ENCODE measurements around the gene FOXS1.
"Not testable (repeated sequence)": the region's sequence is repeated elsewhere in the genome, so short reads cannot be mapped to it uniquely, and the experiment has no call there.

Gene FOXS1

GRCh38 chr20:31817461-31817860, 27.9 kb downstream of the FOXS1 start:
- Histone ChIP-seq H3K27ac (ENCODE audit: low read length) (no peak overlapping the region), H3K4me3 (ENCODE audit: low read length) (no peak overlapping the region), H3K9ac (ENCODE audit: low read length) (no peak overlapping the region), H3K27me3 (replicated peaks; ENCODE audit: insufficient read depth, low read length) (no peaks in the 10 kb centered on the region; the same call in 1 of the 2 replicates), H3K4me1 (ENCODE audit: low read length) (no peaks in the 10 kb centered on the region), H3K4me2 (ENCODE audit: low read depth, low read length) (no peak overlapping the region), H3K9me2 (replicated peaks; ENCODE audit: insufficient read depth, low read length) (no peaks in the 10 kb centered on the region), H4K20me1 (ENCODE audit: insufficient read depth, low read length) (no peaks in the 10 kb centered on the region), H3K79me2 (ENCODE audit: low read length) (no peaks in the 10 kb centered on the region), H3K36me3 (replicated peaks; ENCODE audit: insufficient read depth, low read length) (no peaks in the 10 kb centered on the region), H3K9me3 (replicated peaks; ENCODE audit: insufficient read depth, low read length) (no peaks in the 10 kb centered on the region), H2AFZ (ENCODE audit: low read length) (no peak overlapping the region), H3F3A (ENCODE audit: insufficient read depth, low read length) (no peaks in the 10 kb centered on the region)
- TF ChIP-seq, protein P1, sequence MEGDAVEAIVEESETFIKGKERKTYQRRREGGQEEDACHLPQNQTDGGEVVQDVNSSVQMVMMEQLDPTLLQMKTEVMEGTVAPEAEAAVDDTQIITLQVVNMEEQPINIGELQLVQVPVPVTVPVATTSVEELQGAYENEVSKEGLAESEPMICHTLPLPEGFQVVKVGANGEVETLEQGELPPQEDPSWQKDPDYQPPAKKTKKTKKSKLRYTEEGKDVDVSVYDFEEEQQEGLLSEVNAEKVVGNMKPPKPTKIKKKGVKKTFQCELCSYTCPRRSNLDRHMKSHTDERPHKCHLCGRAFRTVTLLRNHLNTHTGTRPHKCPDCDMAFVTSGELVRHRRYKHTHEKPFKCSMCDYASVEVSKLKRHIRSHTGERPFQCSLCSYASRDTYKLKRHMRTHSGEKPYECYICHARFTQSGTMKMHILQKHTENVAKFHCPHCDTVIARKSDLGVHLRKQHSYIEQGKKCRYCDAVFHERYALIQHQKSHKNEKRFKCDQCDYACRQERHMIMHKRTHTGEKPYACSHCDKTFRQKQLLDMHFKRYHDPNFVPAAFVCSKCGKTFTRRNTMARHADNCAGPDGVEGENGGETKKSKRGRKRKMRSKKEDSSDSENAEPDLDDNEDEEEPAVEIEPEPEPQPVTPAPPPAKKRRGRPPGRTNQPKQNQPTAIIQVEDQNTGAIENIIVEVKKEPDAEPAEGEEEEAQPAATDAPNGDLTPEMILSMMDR (IDR thresholded peaks at IDR 0.05; ENCODE audit: low read length): no peak
- no peak for TF ChIP-seq EZH2phosphoT487 (IDR thresholded peaks at IDR 0.05; ENCODE audit: low read length)
- no peak for TF ChIP-seq EZH2 (optimal IDR thresholded peaks at IDR 0.05; ENCODE audit: low read depth, low read length)
- DNase-seq: no peak

DNA sequence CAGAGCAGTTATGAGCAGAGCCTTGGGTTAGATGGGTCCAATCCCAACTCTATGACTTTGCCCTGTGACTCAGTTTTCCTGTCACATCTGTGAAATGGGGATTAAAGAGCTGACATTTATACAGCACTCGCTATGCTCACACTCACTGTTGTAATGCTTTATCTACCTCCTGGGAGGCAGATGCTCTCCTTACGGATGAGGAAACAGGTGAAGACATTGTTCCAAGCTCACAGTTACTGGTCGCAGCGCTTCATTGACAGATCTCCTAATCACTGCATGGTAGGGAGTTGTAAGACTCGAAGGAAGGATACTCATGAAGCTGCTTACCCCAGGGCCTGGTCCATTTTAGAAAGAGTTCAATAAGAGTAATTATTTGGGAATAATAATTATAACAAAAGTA, 29.2 kb downstream of the FOXS1 start:
- Histone ChIP-seq H3K27me3 (replicated peaks; ENCODE audit: insufficient read depth, low read length) (no peaks in the 10 kb centered on the region; the same call in 1 of the 2 replicates), H3K9me3 (replicated peaks; ENCODE audit: insufficient read depth, low read length) (no peaks in the 10 kb centered on the region), H3K9ac (ENCODE audit: low read length) (no peak overlapping the region), H2AFZ (ENCODE audit: low read length) (no peak overlapping the region), H4K20me1 (ENCODE audit: insufficient read depth, low read length) (no peaks in the 10 kb centered on the region), H3K4me3 (ENCODE audit: low read length) (no peak overlapping the region), H3K4me1 (ENCODE audit: low read length) (no peaks in the 10 kb centered on the region), H3K9me2 (replicated peaks; ENCODE audit: insufficient read depth, low read length) (no peaks in the 10 kb centered on the region), H3K79me2 (ENCODE audit: low read length) (no peaks in the 10 kb centered on the region), H3K4me2 (ENCODE audit: low read depth, low read length) (no peak overlapping the region), H3K36me3 (replicated peaks; ENCODE audit: insufficient read depth, low read length) (no peaks in the 10 kb centered on the region), H3K27ac (ENCODE audit: low read length) (no peak overlapping the region), H3F3A (ENCODE audit: insufficient read depth, low read length) (no peaks in the 10 kb centered on the region)
- TF ChIP-seq EZH2 (optimal IDR thresholded peaks at IDR 0.05; ENCODE audit: low read depth, low read length) (no peak), EZH2phosphoT487 (IDR thresholded peaks at IDR 0.05; ENCODE audit: low read length) (no peak)
- TF ChIP-seq, protein P1 (IDR thresholded peaks at IDR 0.05; ENCODE audit: low read length): no peak
- no peak for DNase-seq

DNA sequence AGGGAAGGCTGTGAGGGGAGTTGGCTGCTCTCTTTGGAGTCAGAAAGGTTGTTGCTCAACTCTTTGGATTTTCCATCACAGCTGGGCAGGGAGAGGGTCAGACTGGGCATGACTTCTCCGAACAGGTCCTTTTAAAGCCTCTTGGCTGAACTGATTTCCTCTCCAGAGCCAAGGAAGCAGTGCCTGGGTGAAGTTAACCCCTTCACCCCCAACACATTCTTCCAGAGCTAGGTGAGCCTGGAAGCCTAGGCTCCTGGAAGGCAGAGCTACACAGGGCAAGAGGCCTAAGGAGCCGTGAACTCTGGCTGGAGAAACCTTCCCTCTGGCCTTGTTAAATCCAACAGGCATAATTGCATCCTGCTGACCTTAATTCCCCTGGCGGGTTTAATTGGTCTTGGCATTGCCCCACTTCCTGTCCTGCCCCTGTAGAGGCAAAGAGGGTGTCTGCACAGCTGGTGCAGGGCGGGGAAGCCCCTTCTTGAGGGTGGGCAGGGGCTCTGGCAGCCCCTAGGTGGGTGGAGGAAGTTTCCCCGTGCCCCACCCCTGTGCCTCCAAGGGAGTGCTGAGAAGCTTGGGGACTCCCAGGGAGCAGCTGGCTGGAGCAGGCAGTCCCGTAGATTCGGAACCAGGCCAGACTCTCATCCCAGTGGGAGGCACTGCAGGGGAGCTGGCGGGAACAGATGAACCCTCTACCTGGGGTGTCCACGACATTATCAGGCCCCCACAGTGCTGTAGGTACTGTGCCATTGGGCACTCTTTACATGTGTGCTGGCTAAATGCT, 29.8 kb downstream of the FOXS1 start:
- Histone ChIP-seq H3K9me2 (replicated peaks; ENCODE audit: insufficient read depth, low read length) (no peaks in the 10 kb centered on the region), H3K27me3 (replicated peaks; ENCODE audit: insufficient read depth, low read length) (no peaks in the 10 kb centered on the region), H4K20me1 (ENCODE audit: insufficient read depth, low read length) (no peaks in the 10 kb centered on the region), H3K4me1 (ENCODE audit: low read length) (no peaks in the 10 kb centered on the region), H2AFZ (ENCODE audit: low read length) (no peak overlapping the region), H3K9ac (ENCODE audit: low read length) (no peak overlapping the region), H3K27ac (ENCODE audit: low read length) (no peak overlapping the region), H3K36me3 (replicated peaks; ENCODE audit: insufficient read depth, low read length) (no peaks in the 10 kb centered on the region), H3K79me2 (ENCODE audit: low read length) (no peaks in the 10 kb centered on the region), H3K9me3 (replicated peaks; ENCODE audit: insufficient read depth, low read length) (no peaks in the 10 kb centered on the region), H3K4me2 (ENCODE audit: low read depth, low read length) (no peak overlapping the region), H3K4me3 (ENCODE audit: low read length) (no peak overlapping the region), H3F3A (ENCODE audit: insufficient read depth, low read length) (no peaks in the 10 kb centered on the region)
- TF ChIP-seq EZH2 (optimal IDR thresholded peaks at IDR 0.05; ENCODE audit: low read depth, low read length) (no peak), EZH2phosphoT487 (IDR thresholded peaks at IDR 0.05; ENCODE audit: low read length) (no peak)
- TF ChIP-seq, protein P1 (IDR thresholded peaks at IDR 0.05; ENCODE audit: low read length): no peak
- DNase-seq: no peak

DNA sequence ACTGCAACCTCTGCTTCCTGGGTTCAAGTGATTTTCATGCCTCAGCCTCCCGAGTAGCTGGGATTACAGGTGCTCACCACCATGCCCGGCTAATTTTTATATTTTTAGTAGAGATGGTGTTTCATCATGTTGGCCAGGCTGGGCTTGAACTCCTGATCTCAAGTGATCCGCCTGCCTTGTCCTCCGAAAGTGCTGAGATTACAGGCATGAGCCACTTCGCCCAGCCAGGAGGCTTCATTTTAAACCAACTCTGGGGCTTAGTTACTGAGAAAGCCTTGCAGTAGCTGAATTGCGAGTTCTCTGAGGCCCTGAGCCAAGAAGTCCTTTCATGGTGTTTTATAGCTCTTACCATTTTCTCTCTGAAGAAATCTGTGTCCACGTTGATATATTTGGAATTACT, 31.3 kb downstream of the FOXS1 start:
- H2AFZ ChIP-seq (ENCODE audit: low read length); H3K36me3 ChIP-seq (replicated peaks; ENCODE audit: insufficient read depth, low read length); H3K4me1 ChIP-seq (ENCODE audit: low read length); H3K27ac ChIP-seq (ENCODE audit: low read length); H3K79me2 ChIP-seq (ENCODE audit: low read length); H3K9ac ChIP-seq (ENCODE audit: low read length); DNase-seq; H4K20me1 ChIP-seq (ENCODE audit: insufficient read depth, low read length); H3K9me2 ChIP-seq (replicated peaks; ENCODE audit: insufficient read depth, low read length); H3K4me2 ChIP-seq (ENCODE audit: low read depth, low read length); H3K9me3 ChIP-seq (replicated peaks; ENCODE audit: insufficient read depth, low read length); H3F3A ChIP-seq (ENCODE audit: insufficient read depth, low read length); H3K4me3 ChIP-seq (ENCODE audit: low read length); H3K27me3 ChIP-seq (replicated peaks; ENCODE audit: insufficient read depth, low read length): not testable (repeated sequence)

All from MM.1S (cell line).